Measurements from ENCODE around the gene HS6ST3.

HS6ST3 gene

GRCh38 chr13:96342286-96342685 lies 252.4 kb downstream of the HS6ST3 start:
- no peak for DNase-seq

GRCh38 chr13:96342852-96343465 lies 253.1 kb downstream of the HS6ST3 start:
- DNase-seq, result no peak

GRCh38 chr13:96346921-96347320 lies 257.0 kb downstream of the HS6ST3 start:
- no peak for DNase-seq

GRCh38 chr13:96373597-96373996 lies 283.7 kb downstream of the HS6ST3 start:
- no peak for DNase-seq

GRCh38 chr13:96377835-96378234 lies 287.9 kb downstream of the HS6ST3 start:
- DNase-seq, result no peak

GRCh38 chr13:96379967-96380366 lies 290.1 kb downstream of the HS6ST3 start:
- DNase-seq, result no peak

- no peak for DNase-seq
These were observed 291.8 kb downstream of the HS6ST3 start for GRCh38 chr13:96381681-96382080.

GRCh38 chr13:96388598-96388997 lies 298.7 kb downstream of the HS6ST3 start:
- DNase-seq, result no peak

GRCh38 chr13:96391606-96392005 lies 301.7 kb downstream of the HS6ST3 start:
- DNase-seq, result no peak

GRCh38 chr13:96397807-96398206 lies 307.9 kb downstream of the HS6ST3 start:
- DNase-seq, result no peak

GRCh38 chr13:96398486-96398885 lies 308.6 kb downstream of the HS6ST3 start:
- no peak for DNase-seq

GRCh38 chr13:96403241-96403640 lies 313.3 kb downstream of the HS6ST3 start:
- no peak for DNase-seq

GRCh38 chr13:96403651-96404050 lies 313.7 kb downstream of the HS6ST3 start:
- DNase-seq, result no peak

GRCh38 chr13:96415831-96416385 lies 326.0 kb downstream of the HS6ST3 start:
- no peak for DNase-seq

GRCh38 chr13:96417939-96418685 lies 328.2 kb downstream of the HS6ST3 start:
- DNase-seq, result no peak

GRCh38 chr13:96421314-96421713 lies 331.4 kb downstream of the HS6ST3 start:
- no peak for DNase-seq

GRCh38 chr13:96422002-96422401 lies 332.1 kb downstream of the HS6ST3 start:
- DNase-seq, result no peak

GRCh38 chr13:96426167-96426566 lies 336.3 kb downstream of the HS6ST3 start:
- no peak for DNase-seq

GRCh38 chr13:96428911-96429310 lies 339.0 kb downstream of the HS6ST3 start:
- no peak for DNase-seq

GRCh38 chr13:96431044-96431581 lies 341.2 kb downstream of the HS6ST3 start:
- DNase-seq, result no peak

GRCh38 chr13:96444676-96445075 lies 354.8 kb downstream of the HS6ST3 start:
- no peak for DNase-seq

- no peak for DNase-seq
These were observed 360.0 kb downstream of the HS6ST3 start for GRCh38 chr13:96449920-96450319.

- no peak for DNase-seq
These were observed 360.6 kb downstream of the HS6ST3 start for GRCh38 chr13:96450326-96451020.

- DNase-seq, result no peak
These were observed 364.6 kb downstream of the HS6ST3 start for GRCh38 chr13:96454466-96454865.

All from DMS79 (cell line).